ENCODE results near the gene MAGIX.

Gene MAGIX

GRCh38 chrX:49178537-49178936, 16.0 kb downstream of the MAGIX start:
- H3K36me3 ChIP-seq (ENCODE audit: insufficient read depth, low read length): no peaks in the 10 kb centered on the region
- H3K4me1 ChIP-seq (ENCODE audit: insufficient read depth, low read length): no peaks in the 10 kb centered on the region
- no peak overlapping the region for H3K4me3 ChIP-seq (ENCODE audit: low read length)
- H3K9me3 ChIP-seq (ENCODE audit: low read length): peaks cover 2% of the 10 kb centered on the region
- H3K27me3 ChIP-seq (ENCODE audit: insufficient read depth, low read length): peaks cover under 1% of the 10 kb centered on the region
- H2AFZ ChIP-seq (ENCODE audit: low read depth, low read length): no peak overlapping the region

GRCh38 chrX:49179358-49179757, 16.8 kb downstream of the MAGIX start:
- Histone ChIP-seq H2AFZ (ENCODE audit: low read depth, low read length) (no peak overlapping the region), H3K4me1 (ENCODE audit: insufficient read depth, low read length) (no peaks in the 10 kb centered on the region), H3K36me3 (ENCODE audit: insufficient read depth, low read length) (no peaks in the 10 kb centered on the region), H3K27me3 (ENCODE audit: insufficient read depth, low read length) (no peaks in the 10 kb centered on the region), H3K4me3 (ENCODE audit: low read length) (no peak overlapping the region), H3K9me3 (ENCODE audit: low read length) (peaks cover 2% of the 10 kb centered on the region)

- no peak overlapping the region for H2AFZ ChIP-seq (ENCODE audit: low read depth, low read length)
- H3K4me1 ChIP-seq (ENCODE audit: insufficient read depth, low read length): no peaks in the 10 kb centered on the region
- no peak overlapping the region for H3K4me3 ChIP-seq (ENCODE audit: low read length)
- H3K36me3 ChIP-seq (ENCODE audit: insufficient read depth, low read length): no peaks in the 10 kb centered on the region
- no peaks in the 10 kb centered on the region for H3K9me3 ChIP-seq (ENCODE audit: low read length)
- H3K27me3 ChIP-seq (ENCODE audit: insufficient read depth, low read length): no peaks in the 10 kb centered on the region
These were observed 21.2 kb downstream of the MAGIX start for GRCh38 chrX:49183701-49184281.

- H3K4me1 ChIP-seq (ENCODE audit: insufficient read depth, low read length): no peaks in the 10 kb centered on the region
- no peak overlapping the region for H3K4me3 ChIP-seq (ENCODE audit: low read length)
- no peaks in the 10 kb centered on the region for H3K27me3 ChIP-seq (ENCODE audit: insufficient read depth, low read length)
- H3K9me3 ChIP-seq (ENCODE audit: low read length): no peaks in the 10 kb centered on the region
- no peak overlapping the region for H2AFZ ChIP-seq (ENCODE audit: low read depth, low read length)
- no peaks in the 10 kb centered on the region for H3K36me3 ChIP-seq (ENCODE audit: insufficient read depth, low read length)
These were observed 22.0 kb downstream of the MAGIX start for GRCh38 chrX:49184294-49185281.

- H3K27me3 ChIP-seq (ENCODE audit: insufficient read depth, low read length): no peaks in the 10 kb centered on the region
These were observed 23.8 kb downstream of the MAGIX start, which contains the start of gene PRICKLE3 for GRCh38 chrX:49186125-49187027. PRICKLE3 (minus strand) TSS chrX:49186373; CDS start chrX:49186297, 76 bp downstream.

GRCh38 chrX:49187028-49187394, 24.5 kb downstream of the MAGIX start:
- H2AFZ ChIP-seq (ENCODE audit: low read depth, low read length): no peak overlapping the region
- no peaks in the 10 kb centered on the region for H3K4me1 ChIP-seq (ENCODE audit: insufficient read depth, low read length)
- no peaks in the 10 kb centered on the region for H3K9me3 ChIP-seq (ENCODE audit: low read length)
- no peaks in the 10 kb centered on the region for H3K36me3 ChIP-seq (ENCODE audit: insufficient read depth, low read length)
- H3K4me3 ChIP-seq (ENCODE audit: low read length): no peak overlapping the region
- H3K27me3 ChIP-seq (ENCODE audit: insufficient read depth, low read length): no peaks in the 10 kb centered on the region

More at GRCh38 chrX:49186125-49187027, 23.8 kb downstream of the MAGIX start, which contains the start of gene PRICKLE3:
- Histone ChIP-seq H2AFZ (ENCODE audit: low read depth, low read length) (no peak within 1 kb of the TSS), H3K9me3 (ENCODE audit: low read length) (no peaks in the 10 kb centered on the region), H3K36me3 (ENCODE audit: insufficient read depth, low read length) (no peaks in the 10 kb centered on the region), H3K4me3 (ENCODE audit: low read length) (no peak within 1 kb of the TSS), H3K4me1 (ENCODE audit: insufficient read depth, low read length) (no peaks in the 10 kb centered on the region)

GRCh38 chrX:49187526-49187925, 25.0 kb downstream of the MAGIX start:
- Histone ChIP-seq H3K9me3 (ENCODE audit: low read length) (no peaks in the 10 kb centered on the region), H3K4me3 (ENCODE audit: low read length) (no peak overlapping the region), H2AFZ (ENCODE audit: low read depth, low read length) (no peak overlapping the region), H3K4me1 (ENCODE audit: insufficient read depth, low read length) (no peaks in the 10 kb centered on the region), H3K36me3 (ENCODE audit: insufficient read depth, low read length) (no peaks in the 10 kb centered on the region), H3K27me3 (ENCODE audit: insufficient read depth, low read length) (no peaks in the 10 kb centered on the region)

- no peak overlapping the region for H3K4me3 ChIP-seq (ENCODE audit: low read length)
- H3K36me3 ChIP-seq (ENCODE audit: insufficient read depth, low read length): no peaks in the 10 kb centered on the region
- no peaks in the 10 kb centered on the region for H3K4me1 ChIP-seq (ENCODE audit: insufficient read depth, low read length)
- no peak overlapping the region for H2AFZ ChIP-seq (ENCODE audit: low read depth, low read length)
- H3K9me3 ChIP-seq (ENCODE audit: low read length): no peaks in the 10 kb centered on the region
- no peaks in the 10 kb centered on the region for H3K27me3 ChIP-seq (ENCODE audit: insufficient read depth, low read length)
These were observed 26.0 kb downstream of the MAGIX start for GRCh38 chrX:49188468-49189076.

- Histone ChIP-seq H3K9me3 (ENCODE audit: low read length) (no peaks in the 10 kb centered on the region), H3K4me1 (ENCODE audit: insufficient read depth, low read length) (no peaks in the 10 kb centered on the region), H3K4me3 (ENCODE audit: low read length) (no peak overlapping the region), H3K36me3 (ENCODE audit: insufficient read depth, low read length) (no peaks in the 10 kb centered on the region), H2AFZ (ENCODE audit: low read depth, low read length) (no peak overlapping the region), H3K27me3 (ENCODE audit: insufficient read depth, low read length) (no peaks in the 10 kb centered on the region)
These were observed 27.0 kb downstream of the MAGIX start for GRCh38 chrX:49189606-49190005.

GRCh38 chrX:49190821-49191573, 28.4 kb downstream of the MAGIX start:
- no peak overlapping the region for H2AFZ ChIP-seq (ENCODE audit: low read depth, low read length)
- H3K36me3 ChIP-seq (ENCODE audit: insufficient read depth, low read length): no peaks in the 10 kb centered on the region
- no peaks in the 10 kb centered on the region for H3K27me3 ChIP-seq (ENCODE audit: insufficient read depth, low read length)
- H3K4me1 ChIP-seq (ENCODE audit: insufficient read depth, low read length): no peaks in the 10 kb centered on the region
- H3K4me3 ChIP-seq (ENCODE audit: low read length): peak overlapping the region; percentile 68
- H3K9me3 ChIP-seq (ENCODE audit: low read length): no peaks in the 10 kb centered on the region

GRCh38 chrX:49191574-49192011, 29.0 kb downstream of the MAGIX start:
- Histone ChIP-seq H3K27me3 (ENCODE audit: insufficient read depth, low read length) (no peaks in the 10 kb centered on the region), H3K4me3 (ENCODE audit: low read length) (peak overlapping the region; percentile 68), H2AFZ (ENCODE audit: low read depth, low read length) (no peak overlapping the region), H3K36me3 (ENCODE audit: insufficient read depth, low read length) (no peaks in the 10 kb centered on the region), H3K9me3 (ENCODE audit: low read length) (no peaks in the 10 kb centered on the region), H3K4me1 (ENCODE audit: insufficient read depth, low read length) (no peaks in the 10 kb centered on the region)

Data from neuron (in vitro differentiated cells).